ENCODE measurements around the gene ZP4. TPM values are rescaled to one million over a fixed set of nuclear protein-coding genes. Genes with fewer than 3 reads are reported as not detected.
"Not testable (repeated sequence)": the region's sequence is repeated elsewhere in the genome, so short reads cannot be mapped to it uniquely, and the experiment has no call there.

Gene ZP4
- total RNA-seq, 6 experiments from 2014 or later = not detected

GRCh38 chr1:237858992-237859391, 31.7 kb downstream of the ZP4 start:
- 62% methylated on average over 4 of the region's 4 CpGs for WGBS (ENCODE audit: insufficient coverage, low coverage, low lambda C conversion rate, missing lambda C conversion rate)
- no peak overlapping the region for H3K27ac ChIP-seq
- no peaks in the 10 kb centered on the region for H3K9me3 ChIP-seq
- TF ChIP-seq POLR2A (IDR thresholded peaks at IDR 0.05) (no peak), CTCF (IDR thresholded peaks at IDR 0.05) (no peak)
- no peaks in the 10 kb centered on the region for H3K27me3 ChIP-seq
- DNase-seq = no peak
- ATAC-seq = no peak
- no peaks in the 10 kb centered on the region for H3K36me3 ChIP-seq
- intact Hi-C loops (cut with DNase I) = no loop called here
- no peaks in the 10 kb centered on the region for H3K4me1 ChIP-seq
- no peak overlapping the region for H3K4me3 ChIP-seq

DNA sequence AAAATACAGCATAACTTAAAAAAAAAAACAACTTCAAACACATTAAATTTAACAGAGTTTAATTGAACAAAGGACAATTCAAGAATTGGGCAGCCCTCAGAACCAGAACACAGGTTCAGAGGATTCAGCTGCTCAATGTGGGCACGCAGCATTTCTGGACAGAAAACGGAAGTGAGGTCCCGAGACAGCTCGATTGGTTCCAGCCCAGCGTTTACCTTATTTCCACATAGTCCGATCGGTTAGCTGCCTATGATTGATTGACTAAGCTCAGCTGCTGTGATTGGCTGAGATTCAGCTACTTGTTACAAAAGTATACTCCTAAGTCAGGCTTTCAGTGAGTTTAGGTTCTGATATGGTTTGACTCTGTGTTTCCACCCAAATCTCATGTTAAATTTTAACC, 33.3 kb downstream of the ZP4 start:
- H3K9me3 ChIP-seq = no peaks in the 10 kb centered on the region
- no peaks in the 10 kb centered on the region for H3K36me3 ChIP-seq
- WGBS (ENCODE audit: insufficient coverage, low coverage, low lambda C conversion rate, missing lambda C conversion rate) = 40% methylated on average over 7 of the region's 7 CpGs
- no peak overlapping the region for H3K27ac ChIP-seq
- peak in 2 of 3 donors; percentile 24 to 50 for DNase-seq
- H3K27me3 ChIP-seq = no peaks in the 10 kb centered on the region
- intact Hi-C loops (cut with DNase I) = no loop called here
- no peak for TF ChIP-seq CTCF (IDR thresholded peaks at IDR 0.05)
- no peak for TF ChIP-seq POLR2A (IDR thresholded peaks at IDR 0.05)
- H3K4me1 ChIP-seq = no peaks in the 10 kb centered on the region
- no peak overlapping the region for H3K4me3 ChIP-seq
- ATAC-seq = peak; percentile 86 to 95 (median 89)

DNA sequence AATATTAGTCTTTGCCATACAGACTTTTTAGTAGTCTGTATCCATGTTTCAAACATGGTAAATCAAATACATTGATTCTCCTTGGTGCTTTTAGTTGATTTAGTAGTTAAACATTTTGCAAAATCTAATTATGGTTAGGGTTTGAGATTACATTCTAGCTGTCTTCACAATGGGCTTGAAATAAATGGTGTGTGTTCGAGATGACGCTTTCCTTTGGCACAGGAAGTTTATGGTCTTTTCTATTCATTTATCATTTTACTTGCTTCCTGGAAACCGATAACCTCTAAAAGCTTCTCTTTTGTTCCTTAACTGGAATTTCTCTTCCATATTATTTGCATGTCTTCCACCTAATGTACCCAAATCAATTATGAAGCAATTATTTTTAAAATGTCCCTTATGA, 38.4 kb downstream of the ZP4 start:
- Histone ChIP-seq H3K27me3 (no peaks in the 10 kb centered on the region), H3K27ac (no peak overlapping the region), H3K4me3 (no peak overlapping the region), H3K9me3 (no peaks in the 10 kb centered on the region), H3K4me1 (no peaks in the 10 kb centered on the region), H3K36me3 (no peaks in the 10 kb centered on the region)
- intact Hi-C loops (cut with DNase I) = no loop called here
- WGBS (ENCODE audit: insufficient coverage, low coverage, low lambda C conversion rate, missing lambda C conversion rate) = 46% methylated on average over 3 of the region's 3 CpGs
- DNase-seq (no peak), ATAC-seq (no peak)
- no peak for TF ChIP-seq POLR2A (IDR thresholded peaks at IDR 0.05)
- no peak for TF ChIP-seq CTCF (IDR thresholded peaks at IDR 0.05)

DNA sequence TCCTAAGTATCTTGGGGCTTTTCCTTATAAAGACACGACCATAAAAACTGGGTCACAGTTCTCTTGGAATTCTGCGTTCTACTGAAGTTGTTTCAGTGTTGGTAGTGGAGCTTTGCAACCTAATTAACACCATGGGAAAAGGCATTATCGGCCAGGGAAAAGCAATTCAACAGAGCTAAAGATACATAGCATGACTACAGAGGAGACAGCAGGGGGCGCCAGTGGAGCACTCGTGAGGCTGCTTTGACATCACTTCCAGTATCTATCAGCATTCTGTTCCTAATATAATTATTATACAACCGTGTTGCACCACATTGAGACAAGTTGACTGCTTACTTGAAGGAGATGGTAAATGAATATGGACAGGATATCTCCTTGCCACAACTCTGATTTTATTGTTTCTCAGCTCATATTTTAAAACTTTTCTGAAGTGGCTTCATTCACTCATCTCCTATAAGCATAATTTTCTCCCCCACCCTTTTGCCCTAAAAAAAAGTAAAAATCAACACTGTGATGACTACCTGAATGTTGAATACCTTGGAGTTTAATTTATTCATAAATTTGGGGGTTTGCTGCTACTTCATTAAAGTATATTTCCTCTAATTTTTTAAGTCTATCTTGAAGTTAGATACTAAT, 39.4 kb downstream of the ZP4 start:
- TF ChIP-seq POLR2A (IDR thresholded peaks at IDR 0.05) (no peak), CTCF (IDR thresholded peaks at IDR 0.05) (peak; percentile 55 to 71 (median 59))
- Histone ChIP-seq H3K36me3 (no peaks in the 10 kb centered on the region), H3K4me1 (no peaks in the 10 kb centered on the region), H3K27ac (no peak overlapping the region), H3K27me3 (no peaks in the 10 kb centered on the region), H3K9me3 (no peaks in the 10 kb centered on the region), H3K4me3 (no peak overlapping the region)
- ATAC-seq (peak; percentile 75 to 86 (median 84)), DNase-seq (peak in 2 of 3 donors; percentile 55 to 60)
- WGBS (ENCODE audit: insufficient coverage, low coverage, low lambda C conversion rate, missing lambda C conversion rate) = 20% methylated on average over 6 of the region's 6 CpGs
- intact Hi-C loops (cut with DNase I) = no loop called here

GRCh38 chr1:237843516-237843915, 47.2 kb downstream of the ZP4 start:
- intact Hi-C loops (cut with DNase I); DNase-seq; H3K27me3 ChIP-seq; H3K4me1 ChIP-seq; H3K9me3 ChIP-seq; H3K4me3 ChIP-seq; H3K36me3 ChIP-seq; ATAC-seq; H3K27ac ChIP-seq: not testable (repeated sequence)
- 60% methylated on average over 1 of the region's 3 CpGs for WGBS (ENCODE audit: insufficient coverage, low coverage, low lambda C conversion rate, missing lambda C conversion rate)
